Endothelial cell of umbilical vein (primary cell): ENCODE results near the gene UNC5C. TPM values are rescaled to one million over a fixed set of nuclear protein-coding genes. Genes with fewer than 3 reads are reported as not detected.

Experiments used
- BruUV-seq: library from RNA; stranded (reverse); fragments of 400-500 nt; replicated peaks from 2 replicates; lab custom pipeline; 2021; lab: Mats Ljungman, UMichigan
- CTCF ChIA-PET: fragments of 300-600, 350-600 bp; sonication (Branson Sonifier 250); formaldehyde crosslinking; loops from one replicate; lab custom pipeline; 2021; ENCODE audit warnings: antibody characterized with exemption, inconsistent platforms; lab: Charles Lee
- POLR2A ChIA-PET: fragments of 300-600, 350-600 bp; sonication (Branson Sonifier 250); formaldehyde crosslinking; loops from one replicate; lab custom pipeline; 2021; ENCODE audit warnings: antibody characterized with exemption, inconsistent platforms; lab: Charles Lee
- DNase-seq: peaks from one replicate; pipeline ENCODE4 v3.0.0-alpha.2; 2011; ENCODE audit warnings: low read depth, low spot score
- FAIRE-seq: peaks from 2 replicates; lab custom pipeline; 2011; peaks lifted over from hg19 to GRCh38; lab: Jason Lieb, UNC
- H2AFZ ChIP-seq: 2 replicates; pipeline ENCODE4 v1.6.0; 2012; ENCODE audit warnings: low read depth, low read length, control low read depth, inconsistent platforms
- H3K27ac ChIP-seq: 2 replicates; pipeline ENCODE4 v1.5.1; 2011; ENCODE audit warnings: low read depth, mild to moderate bottlenecking, control low read depth, low read length, moderate library complexity; ENCODE audit not compliant: insufficient read depth
- H3K27me3 ChIP-seq, 2 experiments: 2 replicates each; pipeline versions ENCODE4 v1.6.0 to v1.6.1; 2011; ENCODE audit warnings: low read length in 2 of 2, mixed read lengths in 1 of 2; ENCODE audit not compliant: control insufficient read depth in 2 of 2, insufficient read depth in 2 of 2
- H3K36me3 ChIP-seq, 2 experiments: 2 replicates in 1 of 2; 3 replicates in 1 of 2; pipeline ENCODE4 v1.5.1; 2011; ENCODE audit warnings: low read length in 2 of 2, mild to moderate bottlenecking in 1 of 2, moderate library complexity in 1 of 2; ENCODE audit not compliant: control insufficient read depth in 2 of 2, insufficient read depth in 2 of 2; ENCODE audit errors: extremely low read depth in 1 of 2
- H3K4me1 ChIP-seq: 3 replicates; pipeline ENCODE4 v1.5.1; 2011; ENCODE audit warnings: mild to moderate bottlenecking, low read length; ENCODE audit not compliant: control insufficient read depth, insufficient read depth; ENCODE audit errors: extremely low read depth
- H3K4me2 ChIP-seq: 2 replicates; pipeline ENCODE4 v1.6.1; 2011; ENCODE audit warnings: low read length, control low read depth, mixed read lengths; ENCODE audit not compliant: insufficient read depth
- H3K4me3 ChIP-seq, 3 experiments: fragments of 200-600 bp in 1 of 3; sonication (generic), shearing (Covaris generic) in 1 of 3; replicated peaks in 1 of 3; 2 replicates each; pipeline ENCODE4 v1.5.1; 2011 to 2016; ENCODE audit warnings: control low read depth in 3 of 3, low read length in 3 of 3, mild to moderate bottlenecking in 2 of 3, inconsistent platforms in 1 of 3, low read depth in 1 of 3, moderate library complexity in 1 of 3; ENCODE audit not compliant: insufficient read depth in 1 of 3
- H3K79me2 ChIP-seq: 2 replicates; pipeline ENCODE4 v1.6.0; 2012; ENCODE audit warnings: low read length, inconsistent platforms; ENCODE audit not compliant: control insufficient read depth, insufficient read depth
- H3K9ac ChIP-seq: replicated peaks from 2 replicates; pipeline ENCODE3; 2011; ENCODE audit warnings: low read length, control low read depth; ENCODE audit not compliant: insufficient read depth; ENCODE audit errors: extremely low read depth
- H3K9me1 ChIP-seq: replicated peaks from 3 replicates; pipeline ENCODE4 v1.6.0; 2011; ENCODE audit warnings: mild to moderate bottlenecking, low read length; ENCODE audit not compliant: control insufficient read depth, insufficient read depth; ENCODE audit errors: extremely low read depth
- H3K9me3 ChIP-seq: replicated peaks from 2 replicates; pipeline ENCODE4 v1.5.1; 2012; ENCODE audit warnings: low read length, inconsistent platforms; ENCODE audit not compliant: control insufficient read depth, insufficient read depth
- H4K20me1 ChIP-seq: replicated peaks from 2 replicates; pipeline ENCODE3; 2011; ENCODE audit warnings: mild to moderate bottlenecking, low read length; ENCODE audit not compliant: control insufficient read depth, insufficient read depth; ENCODE audit errors: extremely low read depth
- CTCF ChIP-seq, 2 donors: IDR thresholded peaks; 1 replicate in 1 of 2; 2 replicates in 1 of 2; pipeline ENCODE4 v1.5.1; 2011; ENCODE audit warnings: low read length in 2 of 2, mild to moderate bottlenecking in 2 of 2, moderate library complexity in 2 of 2, control low read depth in 1 of 2, inconsistent platforms in 1 of 2, low read depth in 1 of 2; ENCODE audit not compliant: insufficient read depth in 1 of 2; ENCODE audit errors: extremely low read depth in 1 of 2
- EZH2 ChIP-seq: IDR thresholded peaks from 2 replicates; pipeline ENCODE4 v1.6.1; 2012; ENCODE audit warnings: borderline replicate concordance, low read depth, mild to moderate bottlenecking, moderate library complexity, low read length, inconsistent platforms; ENCODE audit not compliant: severe bottlenecking
- FOS ChIP-seq: IDR thresholded peaks from 2 replicates; pipeline ENCODE4 v1.6.1; 2011; ENCODE audit warnings: mild to moderate bottlenecking, low read length, moderate library complexity, borderline replicate concordance; ENCODE audit not compliant: insufficient read depth
- GATA2 ChIP-seq: IDR thresholded peaks from 2 replicates; pipeline ENCODE4 v1.7.0; 2011; ENCODE audit warnings: low read depth, mild to moderate bottlenecking, moderate library complexity, mixed read lengths, low read length; ENCODE audit not compliant: insufficient read length, insufficient read depth
- JUN ChIP-seq: IDR thresholded peaks from 2 replicates; pipeline ENCODE4 v1.6.1; 2011; ENCODE audit warnings: borderline replicate concordance, low read depth; ENCODE audit not compliant: insufficient read length, insufficient read depth
- MYC ChIP-seq: IDR thresholded peaks from one replicate; pipeline ENCODE4 v1.6.1; 2011; ENCODE audit warnings: mild to moderate bottlenecking, low read depth, low read length
- POLR2AphosphoS5 ChIP-seq: IDR thresholded peaks from 2 replicates; pipeline ENCODE4 v1.6.1; 2012; ENCODE audit warnings: low read depth, mild to moderate bottlenecking, control low read depth, low read length, moderate library complexity; ENCODE audit not compliant: insufficient read depth
- dilution Hi-C: fragments of 300-500 bp; cut with MboI; formaldehyde crosslinking; loops from one replicate; pipeline ENCODE4 v1.15.0; 2019; ENCODE audit warnings: low sequenced_read_pairs; ENCODE audit not compliant: extremely low pct_ligation_motif_present
- intact Hi-C: fragments of 100-400 bp; cut with micrococcal nuclease; formaldehyde crosslinking; loops from one replicate; pipeline ENCODE4 v1.10.0; 2022
- polyA plus RNA-seq, 4 experiments: library from polyadenylated mRNA; depleted of rRNA in 3 of 4; stranded (reverse) in 3 of 4; unstranded in 1 of 4; fragments of >200 nt; gene quantifications; 2 replicates each; pipeline versions ENCODE4 v1.2.1 to v1.2.3, GENCODE V29; 2011 to 2012; ENCODE audit warnings: missing spikeins in 1 of 4
- total RNA-seq: library from RNA; stranded (reverse); gene quantifications from 2 replicates; pipeline ENCODE4 v1.2.3, GENCODE V29; 2021
- TF ChIP-seq, protein P1 (sequence below): IDR thresholded peaks from 2 replicates; pipeline ENCODE4 v1.6.1; 2011; ENCODE audit not compliant: insufficient read depth, insufficient read length

Gene UNC5C
- total and polyA plus RNA-seq, 2 donors (not counting 3 experiments of a cell fraction or from before 2014, with no cell fraction given), result 0.44 to 0.53 TPM

GRCh38 chr4:95560774-95561173, 12.0 kb upstream of the UNC5C start:
- H3K36me3 ChIP-seq, result no peaks in the 10 kb centered on the region
- H3K27ac ChIP-seq, result no peak overlapping the region
- POLR2A ChIA-PET, result no interaction called here
- TF ChIP-seq GATA2 (no peak), EZH2 (no peak), JUN (no peak), MYC (no peak), POLR2AphosphoS5 (no peak), CTCF (IDR thresholded peaks at IDR 0.05; ENCODE audit: extremely low read depth in 1 of 2, insufficient read depth in 1 of 2, low read depth in 1 of 2, low read length in 2 of 2) (no peak), FOS (no peak)
- TF ChIP-seq, protein P1, sequence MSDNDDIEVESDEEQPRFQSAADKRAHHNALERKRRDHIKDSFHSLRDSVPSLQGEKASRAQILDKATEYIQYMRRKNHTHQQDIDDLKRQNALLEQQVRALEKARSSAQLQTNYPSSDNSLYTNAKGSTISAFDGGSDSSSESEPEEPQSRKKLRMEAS, result no peak
- H3K27me3 ChIP-seq, result peaks cover 0 to 1% of the 10 kb centered on the region in 2 experiments
- no peaks in the 10 kb centered on the region for H3K4me1 ChIP-seq
- no TSS peak for BruUV-seq
- H3K9ac ChIP-seq, result no peak overlapping the region
- H3K9me3 ChIP-seq, result no peaks in the 10 kb centered on the region
- no peaks in the 10 kb centered on the region for H3K79me2 ChIP-seq
- DNase-seq, result no peak
- H4K20me1 ChIP-seq, result no peaks in the 10 kb centered on the region
- no peak for FAIRE-seq
- no peaks in the 10 kb centered on the region for H3K9me1 ChIP-seq
- dilution Hi-C loops (no loop called here), intact Hi-C loops (no loop called here)
- no peak overlapping the region for H2AFZ ChIP-seq
- CTCF ChIA-PET, result no interaction called here
- no peak overlapping the region for H3K4me2 ChIP-seq
- no peak overlapping the region for H3K4me3 ChIP-seq
